H1 (cell line): Measurements from ENCODE around the gene ATP6V1B1. TPM values are rescaled to one million over a fixed set of nuclear protein-coding genes. Genes with fewer than 3 reads are reported as not detected.

Source experiments
- CTCF ChIA-PET: fragments of 300-600 bp; sonication (Branson Sonifier 250); formaldehyde crosslinking; loops from one replicate; lab custom pipeline; 2021; ENCODE audit not compliant: partially characterized antibody; lab: Charles Lee
- POLR2A ChIA-PET: fragments of 300-600 bp; sonication (Branson Sonifier 250); formaldehyde crosslinking; loops from one replicate; lab custom pipeline; 2021; ENCODE audit warnings: inconsistent platforms; ENCODE audit not compliant: partially characterized antibody; lab: Charles Lee
- DNase-seq, 2 experiments: peaks; one replicate each; pipeline versions ENCODE4 v3.0.0 to v3.0.0-alpha.2; 2010 to 2022; ENCODE audit warnings: low spot score in 2 of 2, low read depth in 1 of 2, mixed read lengths in 1 of 2
- FAIRE-seq: peaks from 2 replicates; lab custom pipeline; 2011; peaks lifted over from hg19 to GRCh38; lab: Jason Lieb, UNC
- H2AFZ ChIP-seq: 2 replicates; pipeline ENCODE4 v1.8.1; 2012; ENCODE audit warnings: low read length, inconsistent platforms
- H2AK5ac ChIP-seq: 2 replicates; pipeline ENCODE4 v1.6.1; 2013; ENCODE audit warnings: low read depth, low read length
- H2BK120ac ChIP-seq: replicated peaks from 2 replicates; pipeline ENCODE3; 2013; ENCODE audit warnings: low read depth, low read length, inconsistent platforms
- H2BK12ac ChIP-seq: 2 replicates; pipeline ENCODE4 v1.6.1; 2013; ENCODE audit warnings: low read depth, low read length
- H2BK15ac ChIP-seq: 2 replicates; pipeline ENCODE4 v1.6.1; 2013; ENCODE audit warnings: low read length
- H2BK20ac ChIP-seq: 2 replicates; pipeline ENCODE4 v1.6.1; 2013; ENCODE audit warnings: low read length
- H2BK5ac ChIP-seq: 2 replicates; pipeline ENCODE4 v1.6.1; 2013; ENCODE audit warnings: low read depth, low read length
- H3K14ac ChIP-seq: 2 replicates; pipeline ENCODE4 v1.6.1; 2013; ENCODE audit warnings: inconsistent platforms; ENCODE audit not compliant: insufficient read length
- H3K18ac ChIP-seq: 2 replicates; pipeline ENCODE4 v1.6.1; 2013; ENCODE audit warnings: low read length; ENCODE audit errors: extremely low read depth
- H3K23ac ChIP-seq: 2 replicates; pipeline ENCODE4 v1.6.1; 2013; ENCODE audit warnings: inconsistent platforms; ENCODE audit not compliant: insufficient read length
- H3K23me2 ChIP-seq: 2 replicates; pipeline ENCODE4 v1.6.1; 2013; ENCODE audit warnings: low read depth, low read length
- H3K27ac ChIP-seq: 2 replicates; pipeline ENCODE4 v1.6.1; 2011; ENCODE audit warnings: low read depth, low read length, inconsistent platforms
- H3K27me3 ChIP-seq, 4 experiments: replicated peaks in 1 of 4; 1 replicate in 1 of 4; 2 replicates in 3 of 4; pipeline versions ENCODE4 v1.6.1 to v1.8.1; 2011 to 2013; ENCODE audit warnings: low read length in 3 of 4, mild to moderate bottlenecking in 3 of 4, inconsistent platforms in 2 of 4, mixed read lengths in 2 of 4, moderate library complexity in 1 of 4; ENCODE audit not compliant: control insufficient read depth in 3 of 4, insufficient read depth in 3 of 4; ENCODE audit errors: extremely low read depth in 1 of 4
- H3K36me3 ChIP-seq, 4 experiments: 2 replicates each; pipeline versions ENCODE4 v1.6.1 to v1.8.1; 2011 to 2013; ENCODE audit warnings: mild to moderate bottlenecking in 4 of 4, low read length in 3 of 4, moderate library complexity in 2 of 4, control low read depth in 1 of 4, inconsistent platforms in 1 of 4; ENCODE audit not compliant: insufficient read depth in 4 of 4, control insufficient read depth in 2 of 4
- H3K4ac ChIP-seq: replicated peaks from 2 replicates; pipeline ENCODE3; 2013; ENCODE audit warnings: low read length, low read depth, mixed read lengths, inconsistent platforms; ENCODE audit not compliant: insufficient read length
- H3K4me1 ChIP-seq, 4 experiments: replicated peaks in 1 of 4; 1 replicate in 1 of 4; 2 replicates in 3 of 4; pipeline versions ENCODE4 v1.6.1 to v1.8.1; 2011 to 2013; ENCODE audit warnings: low read length in 3 of 4, inconsistent platforms in 2 of 4, mixed read lengths in 1 of 4; ENCODE audit not compliant: insufficient read depth in 4 of 4, control insufficient read depth in 3 of 4
- H3K4me2 ChIP-seq, 2 experiments: 2 replicates each; pipeline versions ENCODE4 v1.6.1 to v1.8.1; 2011 to 2013; ENCODE audit warnings: low read depth in 2 of 2, low read length in 2 of 2, control low read depth in 1 of 2, inconsistent platforms in 1 of 2, mild to moderate bottlenecking in 1 of 2; ENCODE audit not compliant: insufficient read depth in 1 of 2
- H3K4me3 ChIP-seq, 4 experiments: fragments of 200-600, 300-600 bp in 1 of 4; sonication (generic), shearing (Covaris generic), sonication (Bioruptor Twin) in 1 of 4; 2 replicates each; pipeline versions ENCODE4 v1.5.1 to v1.8.1; 2011 to 2016; ENCODE audit warnings: low read length in 4 of 4, low read depth in 3 of 4, control low read depth in 2 of 4, inconsistent platforms in 2 of 4, mild to moderate bottlenecking in 2 of 4, mixed read lengths in 1 of 4, moderate library complexity in 1 of 4; ENCODE audit not compliant: insufficient read depth in 2 of 4; ENCODE audit errors: extremely low read depth in 1 of 4
- H3K56ac ChIP-seq: replicated peaks from 2 replicates; pipeline ENCODE3; 2013; ENCODE audit warnings: low read depth, mild to moderate bottlenecking, mixed read lengths, low read length, inconsistent platforms; ENCODE audit not compliant: insufficient read length
- H3K79me1 ChIP-seq: 2 replicates; pipeline ENCODE4 v1.6.1; 2013; ENCODE audit warnings: low read depth, low read length, control low read depth
- H3K79me2 ChIP-seq, 2 experiments: 2 replicates each; pipeline versions ENCODE4 v1.6.1 to v1.8.1; 2012 to 2013; ENCODE audit warnings: low read length in 2 of 2, mild to moderate bottlenecking in 2 of 2, inconsistent platforms in 1 of 2; ENCODE audit not compliant: insufficient read depth in 2 of 2, control insufficient read depth in 1 of 2
- H3K9ac ChIP-seq, 4 experiments: replicated peaks in 1 of 4; 1 replicate in 1 of 4; 2 replicates in 3 of 4; pipeline versions ENCODE4 v1.6.1 to v1.8.1; 2011 to 2013; ENCODE audit warnings: low read depth in 3 of 4, low read length in 3 of 4, control low read depth in 2 of 4, mild to moderate bottlenecking in 2 of 4, moderate library complexity in 2 of 4, inconsistent platforms in 1 of 4; ENCODE audit errors: extremely low read depth in 1 of 4
- H3K9me3 ChIP-seq, 2 experiments: 2 replicates each; pipeline versions ENCODE4 v1.6.1 to v1.8.1; 2012 to 2013; ENCODE audit warnings: mild to moderate bottlenecking in 2 of 2, moderate library complexity in 2 of 2, control low read depth in 1 of 2, inconsistent platforms in 1 of 2, low read depth in 1 of 2, low read length in 1 of 2, mixed read lengths in 1 of 2; ENCODE audit not compliant: insufficient read depth in 2 of 2
- H4K20me1 ChIP-seq, 2 experiments: replicated peaks in 1 of 2; 2 replicates each; pipeline versions ENCODE3 to v1.8.1; 2011 to 2013; ENCODE audit warnings: inconsistent platforms in 2 of 2, low read length in 2 of 2, mild to moderate bottlenecking in 1 of 2; ENCODE audit not compliant: insufficient read depth in 2 of 2, control insufficient read depth in 1 of 2
- H4K5ac ChIP-seq: 2 replicates; pipeline ENCODE4 v1.6.1; 2013; ENCODE audit warnings: low read length, low read depth, mixed read lengths, inconsistent platforms; ENCODE audit not compliant: insufficient read length
- H4K8ac ChIP-seq: 2 replicates; pipeline ENCODE4 v1.8.0; 2013; ENCODE audit warnings: mild to moderate bottlenecking, moderate library complexity, low read length, inconsistent platforms; ENCODE audit not compliant: insufficient read depth; ENCODE audit errors: extremely low read depth
- H4K91ac ChIP-seq: replicated peaks from 2 replicates; pipeline ENCODE3; 2013; ENCODE audit warnings: low read length, mixed read lengths, inconsistent platforms; ENCODE audit not compliant: insufficient read length
- BCL11A ChIP-seq, 2 experiments: IDR thresholded peaks; one replicate each; pipeline ENCODE4 v1.6.1; 2011; ENCODE audit warnings: low read depth in 2 of 2, low read length in 2 of 2, mild to moderate bottlenecking in 2 of 2
- CBX8 ChIP-seq: fragments of 300-800, 300-1000 bp; sonication (generic); IDR thresholded peaks from 2 replicates; pipeline ENCODE4 v1.7.1; 2016; ENCODE audit warnings: low read depth, low read length, borderline replicate concordance
- CHD1 ChIP-seq: IDR thresholded peaks from 2 replicates; pipeline ENCODE4 v1.6.1; 2012; ENCODE audit warnings: low read depth, low read length, improper control_type of control experiment
- EP300 ChIP-seq, 2 experiments: IDR thresholded peaks; 1 replicate in 1 of 2; 2 replicates in 1 of 2; pipeline ENCODE4 v1.6.1; 2011 to 2012; ENCODE audit warnings: low read depth in 2 of 2, low read length in 2 of 2, mild to moderate bottlenecking in 2 of 2, borderline replicate concordance in 1 of 2, inconsistent platforms in 1 of 2, moderate library complexity in 1 of 2
- EZH2 ChIP-seq: fragments of 200-600 bp; sonication (generic); IDR thresholded peaks from 2 replicates; pipeline ENCODE4 v1.7.1; 2012; ENCODE audit warnings: low read depth, mild to moderate bottlenecking, moderate library complexity, low read length, inconsistent platforms; ENCODE audit not compliant: severe bottlenecking
- GTF2F1 ChIP-seq: IDR thresholded peaks from 2 replicates; pipeline ENCODE4 v1.6.1; 2012; ENCODE audit warnings: low read depth, low read length, improper control_type of control experiment, borderline replicate concordance
- POLR2A ChIP-seq, 2 experiments: IDR thresholded peaks; 1 replicate in 1 of 2; 2 replicates in 1 of 2; pipeline ENCODE4 v1.6.1; 2011; ENCODE audit warnings: low read depth in 2 of 2, low read length in 2 of 2, mild to moderate bottlenecking in 2 of 2; ENCODE audit errors: control extremely low read depth in 1 of 2
- RNF2 ChIP-seq: fragments of 200-900, 300-1000 bp; sonication (generic); IDR thresholded peaks from 2 replicates; pipeline ENCODE4 v1.7.1; 2016; ENCODE audit warnings: borderline replicate concordance, low read depth, mild to moderate bottlenecking, antibody characterized with exemption, low read length; ENCODE audit not compliant: poor library complexity, severe bottlenecking; ENCODE audit errors: missing control alignments
- SUZ12 ChIP-seq: fragments of 200-600 bp; sonication (generic); IDR thresholded peaks from 2 replicates; pipeline ENCODE4 v1.6.1; 2012; ENCODE audit warnings: mild to moderate bottlenecking, inconsistent platforms, low read length, moderate library complexity, mixed read lengths
- TBP ChIP-seq: IDR thresholded peaks from 2 replicates; pipeline ENCODE4 v1.6.1; 2011; ENCODE audit warnings: low read depth, low read length, improper control_type of control experiment
- WGBS, 2 experiments: shearing (Covaris generic) in 1 of 2; methylation state at CpG; one replicate each; pipeline versions ENCODE4 v1.1.6 to v1.1.7; 2013 to 2015; ENCODE audit warnings: low lambda C conversion rate in 2 of 2, mixed read lengths in 2 of 2, inconsistent platforms in 1 of 2, low coverage in 1 of 2, missing lambda C conversion rate in 1 of 2; ENCODE audit not compliant: insufficient replicate concordance in 2 of 2, insufficient coverage in 1 of 2, insufficient read length in 1 of 2; ENCODE audit errors: extremely low coverage in 1 of 2, missing lambda C conversion rate in 1 of 2; 5-methylcytosine and 5-hydroxymethylcytosine counted together
- polyA plus RNA-seq, 7 experiments: library from polyadenylated mRNA; depleted of rRNA in 3 of 7; stranded (reverse) in 5 of 7; unstranded in 2 of 7; fragments of >200 nt in 5 of 7; fragments of 200-250 nt in 2 of 7; gene quantifications; 1 replicate in 5 of 7; 2 replicates in 1 of 7; 4 replicates in 1 of 7; pipeline versions ENCODE4 v1.2.1 to v1.2.3, GENCODE V29; 2011 to 2013; ENCODE audit warnings: missing spikeins in 2 of 7, mixed read lengths in 2 of 7
- total RNA-seq: library from RNA; stranded (reverse); fragmentation: NEBNext Ultra II Directional; extraction: Animal tissue kit (Norgen Biotek cat#: 25700); gene quantifications from 2 replicates; pipeline ENCODE4 v1.2.1, GENCODE V29; 2021
- TF ChIP-seq, protein P1 (sequence below): IDR thresholded peaks from 2 replicates; pipeline ENCODE4 v1.6.1; 2012; ENCODE audit warnings: inconsistent platforms

ATP6V1B1 gene
- total and polyA plus RNA-seq, 2 of the 8 experiments (the other 6 are each of a cell fraction or from before 2014, with no cell fraction given) = not detected

DNA sequence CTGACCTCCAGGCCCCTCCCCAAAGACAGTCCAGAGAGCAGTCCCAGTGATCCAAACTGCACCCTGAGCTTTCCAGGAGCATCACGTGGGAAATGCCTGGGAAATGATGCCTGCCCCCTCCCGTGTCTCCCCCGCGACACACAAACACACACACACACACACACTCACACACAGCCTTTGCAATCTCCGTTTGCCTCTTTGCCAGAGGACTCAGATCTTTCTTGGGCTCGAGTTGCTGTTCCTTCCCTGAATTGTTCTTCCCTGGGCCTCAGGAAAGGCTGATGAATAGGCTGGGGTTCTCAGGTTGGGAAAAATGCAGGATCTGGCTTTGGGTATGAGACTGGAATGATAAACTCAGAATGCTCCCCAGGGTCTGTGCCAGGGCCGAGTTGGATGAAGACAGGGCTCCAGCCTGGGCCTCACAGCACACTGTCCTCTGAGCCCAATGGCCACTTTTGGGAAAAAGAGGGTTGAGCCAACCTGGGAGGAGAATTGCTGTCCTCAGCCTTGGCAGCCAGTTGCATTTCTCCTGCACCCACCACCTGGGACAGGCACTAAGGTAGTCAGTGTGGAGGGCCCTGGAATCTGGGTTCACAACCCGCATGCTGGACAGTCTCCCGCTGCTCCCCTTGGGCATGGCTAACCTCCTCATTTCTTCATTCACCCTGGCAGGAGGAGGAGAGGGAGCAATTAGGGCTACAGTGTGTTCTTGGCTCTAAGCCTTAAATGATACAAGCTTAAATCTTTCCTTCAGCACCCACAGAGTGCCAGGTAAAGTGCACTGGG is 43.9 kb upstream of the ATP6V1B1 start:
- no peak overlapping the region for H4K8ac ChIP-seq
- DNase-seq (peak in 1 of 2 experiments; percentile 35), FAIRE-seq (no peak)
- ChIA-PET CTCF (interaction anchor here (0.9 to 7.3 kb wide), 12 partner anchors 11 to 74 kb away, joined by 3 to 79 read pairs (median 4); no protein-coding TSS in a partner anchor), POLR2A (no interaction called here)
- H3K23me2 ChIP-seq = peaks cover 4% of the 10 kb centered on the region; the same call in 1 of the 2 replicates
- H3K79me2 ChIP-seq = no peaks in the 10 kb centered on the region
- H2BK20ac ChIP-seq = no peak overlapping the region
- H3K27ac ChIP-seq = no peak overlapping the region
- H3K27me3 ChIP-seq = peaks cover 97 to 100% (median 99%) of the 10 kb centered on the region in 4 experiments
- TF ChIP-seq BCL11A (IDR thresholded peaks at IDR 0.05; ENCODE audit: low read depth in 2 of 2, low read length in 2 of 2) = no peak
- TF ChIP-seq TBP = no peak
- TF ChIP-seq, protein P1, sequence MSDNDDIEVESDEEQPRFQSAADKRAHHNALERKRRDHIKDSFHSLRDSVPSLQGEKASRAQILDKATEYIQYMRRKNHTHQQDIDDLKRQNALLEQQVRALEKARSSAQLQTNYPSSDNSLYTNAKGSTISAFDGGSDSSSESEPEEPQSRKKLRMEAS = no peak
- TF ChIP-seq EP300 (IDR thresholded peaks at IDR 0.05; ENCODE audit: borderline replicate concordance in 1 of 2, low read depth in 2 of 2, low read length in 2 of 2) = no peak
- TF ChIP-seq GTF2F1 = no peak
- no peak for TF ChIP-seq CHD1
- peak; percentile 51 for TF ChIP-seq RNF2
- peak; percentile 74; the same call in 1 of the 2 replicates for TF ChIP-seq CBX8
- peak; percentile 69 for TF ChIP-seq EZH2
- peak; percentile 50; the same call in 1 of the 2 replicates for TF ChIP-seq SUZ12
- no peak for TF ChIP-seq POLR2A (IDR thresholded peaks at IDR 0.05; ENCODE audit: control extremely low read depth in 1 of 2, low read depth in 2 of 2, low read length in 2 of 2)
- H2AK5ac ChIP-seq = peak overlapping the region; percentile 70; the same call in 1 of the 2 replicates
- H3K18ac ChIP-seq = no peak overlapping the region
- H3K4me3 ChIP-seq = no peak overlapping the region
- H4K91ac ChIP-seq = no peak overlapping the region
- H3K23ac ChIP-seq = no peak overlapping the region
- no peak overlapping the region for H2BK5ac ChIP-seq
- H2BK15ac ChIP-seq = no peak overlapping the region
- no peak overlapping the region for H2BK120ac ChIP-seq
- H3K4ac ChIP-seq = no peak overlapping the region
- H2AFZ ChIP-seq = no peak overlapping the region
- no peak overlapping the region for H3K9ac ChIP-seq
- H4K5ac ChIP-seq = no peak overlapping the region
- no peaks in the 10 kb centered on the region for H3K36me3 ChIP-seq
- no peak overlapping the region for H2BK12ac ChIP-seq
- peaks cover 19 to 42% of the 10 kb centered on the region in 2 experiments for H4K20me1 ChIP-seq
- no peak overlapping the region for H3K4me2 ChIP-seq
- 33% methylated on average over 9 of the region's 9 CpGs; no CpG with 5 or more reads in 1 of the 2 experiments for WGBS, 2 experiments
- H3K9me3 ChIP-seq = no peaks in the 10 kb centered on the region
- no peak overlapping the region for H3K14ac ChIP-seq
- peaks cover 3 to 22% (median 7%) of the 10 kb centered on the region in 4 experiments; a peak in 6 of 7 replicates for H3K4me1 ChIP-seq
- no peaks in the 10 kb centered on the region for H3K79me1 ChIP-seq
- H3K56ac ChIP-seq = no peak overlapping the region
